ENCODE results near the gene RAMP1. TPM values are rescaled to one million over a fixed set of nuclear protein-coding genes. Genes with fewer than 3 reads are reported as not detected.
A peak's percentile ranks its signal among the peaks of the same experiment; 100 is the strongest.

Gene RAMP1
- total RNA-seq, 1 experiment from 2014 or later: 23.4 TPM

DNA sequence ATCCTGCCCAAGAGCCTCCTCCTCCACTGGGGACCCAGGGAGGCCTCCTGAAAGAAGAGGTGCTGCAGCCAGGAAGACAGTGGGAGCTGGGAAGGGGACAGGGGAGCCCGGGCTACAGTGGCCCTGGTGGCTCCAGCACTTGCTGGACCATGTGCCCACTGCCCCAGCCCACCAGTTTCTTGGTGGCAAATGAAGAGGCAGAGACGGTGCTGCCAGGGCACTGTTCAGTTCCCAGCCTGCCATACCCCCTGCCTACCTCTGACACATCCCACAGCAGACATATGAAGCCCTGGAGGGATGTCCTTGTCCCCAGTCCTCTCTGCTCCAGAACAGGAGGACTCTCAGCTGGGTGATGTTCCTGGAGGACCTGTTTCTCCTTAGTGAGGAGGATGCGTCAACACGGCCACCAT is 3.7 kb downstream of the RAMP1 start:
- POLR2A ChIA-PET: no interaction called here
- TF ChIP-seq JUND (IDR thresholded peaks at IDR 0.05): no peak
- TF ChIP-seq FOSL1 (IDR thresholded peaks at IDR 0.05; ENCODE audit: low read depth): no peak
- TF ChIP-seq, protein P1, sequence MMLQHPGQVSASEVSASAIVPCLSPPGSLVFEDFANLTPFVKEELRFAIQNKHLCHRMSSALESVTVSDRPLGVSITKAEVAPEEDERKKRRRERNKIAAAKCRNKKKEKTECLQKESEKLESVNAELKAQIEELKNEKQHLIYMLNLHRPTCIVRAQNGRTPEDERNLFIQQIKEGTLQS (IDR thresholded peaks at IDR 0.05): no peak
- no peak for TF ChIP-seq EGR1 (IDR thresholded peaks at IDR 0.05; ENCODE audit: low read depth)
- no peak for TF ChIP-seq TCF7L2 (IDR thresholded peaks at IDR 0.05; ENCODE audit: borderline replicate concordance, extremely low read depth, insufficient read depth, insufficient read length)
- TF ChIP-seq SIN3A (IDR thresholded peaks at IDR 0.05; ENCODE audit: low read depth): no peak
- TF ChIP-seq YY1 (IDR thresholded peaks at IDR 0.05; ENCODE audit: extremely low read depth, insufficient replicate concordance, low read depth, low read length): no peak
- TF ChIP-seq, protein P2, sequence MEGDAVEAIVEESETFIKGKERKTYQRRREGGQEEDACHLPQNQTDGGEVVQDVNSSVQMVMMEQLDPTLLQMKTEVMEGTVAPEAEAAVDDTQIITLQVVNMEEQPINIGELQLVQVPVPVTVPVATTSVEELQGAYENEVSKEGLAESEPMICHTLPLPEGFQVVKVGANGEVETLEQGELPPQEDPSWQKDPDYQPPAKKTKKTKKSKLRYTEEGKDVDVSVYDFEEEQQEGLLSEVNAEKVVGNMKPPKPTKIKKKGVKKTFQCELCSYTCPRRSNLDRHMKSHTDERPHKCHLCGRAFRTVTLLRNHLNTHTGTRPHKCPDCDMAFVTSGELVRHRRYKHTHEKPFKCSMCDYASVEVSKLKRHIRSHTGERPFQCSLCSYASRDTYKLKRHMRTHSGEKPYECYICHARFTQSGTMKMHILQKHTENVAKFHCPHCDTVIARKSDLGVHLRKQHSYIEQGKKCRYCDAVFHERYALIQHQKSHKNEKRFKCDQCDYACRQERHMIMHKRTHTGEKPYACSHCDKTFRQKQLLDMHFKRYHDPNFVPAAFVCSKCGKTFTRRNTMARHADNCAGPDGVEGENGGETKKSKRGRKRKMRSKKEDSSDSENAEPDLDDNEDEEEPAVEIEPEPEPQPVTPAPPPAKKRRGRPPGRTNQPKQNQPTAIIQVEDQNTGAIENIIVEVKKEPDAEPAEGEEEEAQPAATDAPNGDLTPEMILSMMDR (IDR thresholded peaks at IDR 0.05 in 2 of 3, conservative IDR thresholded peaks at IDR 0.05 in 1 of 3; ENCODE audit: borderline replicate concordance in 1 of 3, insufficient read depth in 1 of 3, low read depth in 2 of 3, low read length in 2 of 3): no peak
- no peak for TF ChIP-seq ZFX (IDR thresholded peaks at IDR 0.05)
- TF ChIP-seq ZNF274 (IDR thresholded peaks at IDR 0.05; ENCODE audit: low read depth, low read length): no peak
- TF ChIP-seq, protein P3, sequence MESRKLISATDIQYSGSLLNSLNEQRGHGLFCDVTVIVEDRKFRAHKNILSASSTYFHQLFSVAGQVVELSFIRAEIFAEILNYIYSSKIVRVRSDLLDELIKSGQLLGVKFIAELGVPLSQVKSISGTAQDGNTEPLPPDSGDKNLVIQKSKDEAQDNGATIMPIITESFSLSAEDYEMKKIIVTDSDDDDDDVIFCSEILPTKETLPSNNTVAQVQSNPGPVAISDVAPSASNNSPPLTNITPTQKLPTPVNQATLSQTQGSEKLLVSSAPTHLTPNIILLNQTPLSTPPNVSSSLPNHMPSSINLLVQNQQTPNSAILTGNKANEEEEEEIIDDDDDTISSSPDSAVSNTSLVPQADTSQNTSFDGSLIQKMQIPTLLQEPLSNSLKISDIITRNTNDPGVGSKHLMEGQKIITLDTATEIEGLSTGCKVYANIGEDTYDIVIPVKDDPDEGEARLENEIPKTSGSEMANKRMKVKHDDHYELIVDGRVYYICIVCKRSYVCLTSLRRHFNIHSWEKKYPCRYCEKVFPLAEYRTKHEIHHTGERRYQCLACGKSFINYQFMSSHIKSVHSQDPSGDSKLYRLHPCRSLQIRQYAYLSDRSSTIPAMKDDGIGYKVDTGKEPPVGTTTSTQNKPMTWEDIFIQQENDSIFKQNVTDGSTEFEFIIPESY (IDR thresholded peaks at IDR 0.05; ENCODE audit: extremely low read depth, insufficient replicate concordance, low read length): no peak
- TF ChIP-seq, protein P4, sequence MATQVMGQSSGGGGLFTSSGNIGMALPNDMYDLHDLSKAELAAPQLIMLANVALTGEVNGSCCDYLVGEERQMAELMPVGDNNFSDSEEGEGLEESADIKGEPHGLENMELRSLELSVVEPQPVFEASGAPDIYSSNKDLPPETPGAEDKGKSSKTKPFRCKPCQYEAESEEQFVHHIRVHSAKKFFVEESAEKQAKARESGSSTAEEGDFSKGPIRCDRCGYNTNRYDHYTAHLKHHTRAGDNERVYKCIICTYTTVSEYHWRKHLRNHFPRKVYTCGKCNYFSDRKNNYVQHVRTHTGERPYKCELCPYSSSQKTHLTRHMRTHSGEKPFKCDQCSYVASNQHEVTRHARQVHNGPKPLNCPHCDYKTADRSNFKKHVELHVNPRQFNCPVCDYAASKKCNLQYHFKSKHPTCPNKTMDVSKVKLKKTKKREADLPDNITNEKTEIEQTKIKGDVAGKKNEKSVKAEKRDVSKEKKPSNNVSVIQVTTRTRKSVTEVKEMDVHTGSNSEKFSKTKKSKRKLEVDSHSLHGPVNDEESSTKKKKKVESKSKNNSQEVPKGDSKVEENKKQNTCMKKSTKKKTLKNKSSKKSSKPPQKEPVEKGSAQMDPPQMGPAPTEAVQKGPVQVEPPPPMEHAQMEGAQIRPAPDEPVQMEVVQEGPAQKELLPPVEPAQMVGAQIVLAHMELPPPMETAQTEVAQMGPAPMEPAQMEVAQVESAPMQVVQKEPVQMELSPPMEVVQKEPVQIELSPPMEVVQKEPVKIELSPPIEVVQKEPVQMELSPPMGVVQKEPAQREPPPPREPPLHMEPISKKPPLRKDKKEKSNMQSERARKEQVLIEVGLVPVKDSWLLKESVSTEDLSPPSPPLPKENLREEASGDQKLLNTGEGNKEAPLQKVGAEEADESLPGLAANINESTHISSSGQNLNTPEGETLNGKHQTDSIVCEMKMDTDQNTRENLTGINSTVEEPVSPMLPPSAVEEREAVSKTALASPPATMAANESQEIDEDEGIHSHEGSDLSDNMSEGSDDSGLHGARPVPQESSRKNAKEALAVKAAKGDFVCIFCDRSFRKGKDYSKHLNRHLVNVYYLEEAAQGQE (IDR thresholded peaks at IDR 0.05; ENCODE audit: low read depth): no peak
- no peak for TF ChIP-seq CBX3 (IDR thresholded peaks at IDR 0.05; ENCODE audit: low read depth)
- TF ChIP-seq, protein P5, sequence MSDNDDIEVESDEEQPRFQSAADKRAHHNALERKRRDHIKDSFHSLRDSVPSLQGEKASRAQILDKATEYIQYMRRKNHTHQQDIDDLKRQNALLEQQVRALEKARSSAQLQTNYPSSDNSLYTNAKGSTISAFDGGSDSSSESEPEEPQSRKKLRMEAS (IDR thresholded peaks at IDR 0.05): no peak
- no peak for TF ChIP-seq SRF (IDR thresholded peaks at IDR 0.05; ENCODE audit: low read depth)
- TF ChIP-seq SP1 (IDR thresholded peaks at IDR 0.05; ENCODE audit: low read depth): no peak
- no peak for TF ChIP-seq EZH2phosphoT487 (IDR thresholded peaks at IDR 0.05; ENCODE audit: borderline replicate concordance)
- Histone ChIP-seq H4K20me1 (ENCODE audit: insufficient read depth) (no peaks in the 10 kb centered on the region), H3K9ac (ENCODE audit: low read length) (peak overlapping the region; percentile 65), H3K9me2 (ENCODE audit: insufficient read depth) (no peaks in the 10 kb centered on the region), H3K79me2 (ENCODE audit: insufficient read depth, low read length) (peaks cover 34% of the 10 kb centered on the region), H3K27me3 (ENCODE audit: insufficient read depth, low read length) (no peaks in the 10 kb centered on the region), H3K4me2 (ENCODE audit: low read length) (peak overlapping the region; percentile 79), H3K9me3 (ENCODE audit: control insufficient read depth in 1 of 2, insufficient read depth in 1 of 2, low read depth in 1 of 2, low read length in 2 of 2) (no peaks in the 10 kb centered on the region), H3K27ac (ENCODE audit: low read depth, low read length) (peak overlapping the region; percentile 90), H2AFZ (ENCODE audit: low read depth, low read length, poor library complexity, severe bottlenecking) (no peak overlapping the region), H3K4me3 (replicated peaks in 1 of 2; ENCODE audit: low read depth in 1 of 2, low read length in 2 of 2) (no peak overlapping the region), H3K4me1 (ENCODE audit: control insufficient read depth in 1 of 2, insufficient read depth in 2 of 2, low read length in 2 of 2) (peaks cover 72 to 94% of the 10 kb centered on the region in 2 experiments), H3K36me3 (ENCODE audit: control insufficient read depth in 1 of 2, insufficient read depth in 2 of 2, low read length in 2 of 2) (no peaks in the 10 kb centered on the region)
- no peak for ATAC-seq
- BruUV-seq (replicated peaks): no TSS peak
- intact Hi-C loops (cut with micrococcal nuclease): loop anchor here (5.0 kb wide), 1 partner anchor 59 kb away; no protein-coding TSS in a partner anchor
- no peak for DNase-seq (ENCODE audit: low read depth, low spot score)
- RAD21 ChIA-PET (ENCODE audit: low non-redundant PET in 1 of 2, low total read pairs in 2 of 2, uncharacterized antibody in 2 of 2, unreplicated experiment in 2 of 2): no interaction called here
- CTCF ChIA-PET: no interaction called here
